CD14-positive monocyte (primary cell): Measurements from ENCODE around the gene ZRANB3. TPM values are rescaled to one million over a fixed set of nuclear protein-coding genes. Genes with fewer than 3 reads are reported as not detected.

Experiments
- DNase-seq, 3 donors: peaks; one replicate each; pipeline ENCODE4 v3.0.0-alpha.2; 2011 to 2022
- H2AFZ ChIP-seq: 2 replicates; pipeline ENCODE4 v1.6.0; 2012; ENCODE audit warnings: mild to moderate bottlenecking, low read depth, low read length, inconsistent platforms; ENCODE audit not compliant: insufficient read depth, poor library complexity, severe bottlenecking
- H3K27ac ChIP-seq, 2 donors: 1 replicate in 1 of 2; 2 replicates in 1 of 2; pipeline ENCODE4 v1.5.1; 2012 to 2013; ENCODE audit warnings: low read length in 2 of 2, control low read depth in 1 of 2, inconsistent platforms in 1 of 2, low read depth in 1 of 2, mild to moderate bottlenecking in 1 of 2
- H3K27me3 ChIP-seq, 2 donors: one replicate each; pipeline versions ENCODE4 v1.6.0 to v1.6.1; 2011 to 2013; ENCODE audit warnings: low read length in 2 of 2; ENCODE audit not compliant: control insufficient read depth in 2 of 2, insufficient read depth in 2 of 2
- H3K36me3 ChIP-seq, 2 donors: replicated peaks in 1 of 2; 1 replicate in 1 of 2; 2 replicates in 1 of 2; pipeline versions ENCODE4 v1.5.1 to v1.6.1; 2012 to 2013; ENCODE audit warnings: low read length in 2 of 2, control low read depth in 1 of 2, inconsistent platforms in 1 of 2, mild to moderate bottlenecking in 1 of 2; ENCODE audit not compliant: insufficient read depth in 2 of 2, control insufficient read depth in 1 of 2
- H3K4me1 ChIP-seq, 2 donors: 1 replicate in 1 of 2; 2 replicates in 1 of 2; pipeline versions ENCODE4 v1.5.1 to v1.6.1; 2012 to 2013; ENCODE audit warnings: low read length in 2 of 2, control low read depth in 1 of 2, inconsistent platforms in 1 of 2, mild to moderate bottlenecking in 1 of 2, moderate library complexity in 1 of 2; ENCODE audit not compliant: insufficient read depth in 2 of 2, control insufficient read depth in 1 of 2
- H3K4me2 ChIP-seq: replicated peaks from 2 replicates; pipeline ENCODE3; 2012; ENCODE audit warnings: low read length, moderate library complexity, mild to moderate bottlenecking; ENCODE audit not compliant: poor library complexity, severe bottlenecking; ENCODE audit errors: extremely low read depth
- H3K4me3 ChIP-seq, 3 experiments: fragments of 200-600 bp in 1 of 3; sonication (generic) in 1 of 3; replicated peaks in 1 of 3; 1 replicate in 2 of 3; 2 replicates in 1 of 3; pipeline ENCODE4 v1.5.1; 2011 to 2013; ENCODE audit warnings: low read length in 3 of 3, mild to moderate bottlenecking in 3 of 3, control low read depth in 2 of 3, low read depth in 2 of 3, inconsistent platforms in 1 of 3, moderate library complexity in 1 of 3
- H3K79me2 ChIP-seq: 2 replicates; pipeline ENCODE4 v1.6.0; 2012; ENCODE audit warnings: mild to moderate bottlenecking, control low read depth, inconsistent platforms, low read length, moderate library complexity; ENCODE audit not compliant: insufficient read depth
- H3K9ac ChIP-seq: 2 replicates; pipeline ENCODE4 v1.6.0; 2017; ENCODE audit warnings: low read length, mild to moderate bottlenecking; ENCODE audit not compliant: insufficient read depth, poor library complexity, severe bottlenecking
- H3K9me3 ChIP-seq, 2 donors: replicated peaks in 1 of 2; 1 replicate in 1 of 2; 2 replicates in 1 of 2; pipeline versions ENCODE4 v1.5.1 to v1.6.1; 2012 to 2013; ENCODE audit warnings: low read length in 2 of 2, control low read depth in 1 of 2; ENCODE audit not compliant: control insufficient read depth in 1 of 2, insufficient read depth in 1 of 2
- H4K20me1 ChIP-seq: 2 replicates; pipeline ENCODE4 v1.6.0; 2012; ENCODE audit warnings: mild to moderate bottlenecking, low read length, control low read depth, moderate library complexity; ENCODE audit not compliant: insufficient read depth
- H3K27ac Mint-ChIP-seq, 7 donors: one replicate each; pipeline ENCODE4 v1.8.0; 2020; ENCODE audit warnings: mild to moderate bottlenecking in 7 of 7, mixed read lengths in 7 of 7, moderate library complexity in 6 of 7, inconsistent platforms in 2 of 7
- H3K27me3 Mint-ChIP-seq, 3 donors: one replicate each; pipeline ENCODE4 v1.8.0; 2021 to 2022; ENCODE audit warnings: low read depth in 3 of 3, mild to moderate bottlenecking in 3 of 3, mixed read lengths in 3 of 3, moderate library complexity in 3 of 3, inconsistent platforms in 1 of 3
- H3K36me3 Mint-ChIP-seq, 2 donors: one replicate each; pipeline ENCODE4 v1.8.0; 2020; ENCODE audit warnings: mixed read lengths in 2 of 2, inconsistent platforms in 1 of 2, mild to moderate bottlenecking in 1 of 2
- H3K4me1 Mint-ChIP-seq: one replicate; pipeline ENCODE4 v1.8.0; 2020; ENCODE audit warnings: mild to moderate bottlenecking, mixed read lengths
- H3K4me3 Mint-ChIP-seq, 2 donors: one replicate each; pipeline ENCODE4 v1.8.0; 2020; ENCODE audit warnings: mild to moderate bottlenecking in 2 of 2, mixed read lengths in 2 of 2, moderate library complexity in 1 of 2
- H3K9me3 Mint-ChIP-seq, 7 donors: one replicate each; pipeline ENCODE4 v1.8.0; 2020 to 2022; ENCODE audit warnings: mixed read lengths in 7 of 7, mild to moderate bottlenecking in 6 of 7, moderate library complexity in 6 of 7, inconsistent platforms in 2 of 7
- WGBS: methylation state at CpG from one replicate; pipeline ENCODE4 v1.1.5; 2013; ENCODE audit warnings: missing lambda C conversion rate; ENCODE audit not compliant: insufficient coverage; 5-methylcytosine and 5-hydroxymethylcytosine counted together
- intact Hi-C, 2 donors: fragments of 100-400 bp; cut with micrococcal nuclease; formaldehyde crosslinking; loops; one replicate each; pipeline versions ENCODE4 v1.15.0 to v1.15.1; 2023
- polyA plus RNA-seq, 3 donors: library from polyadenylated mRNA; depleted of rRNA in 1 of 3; unstranded in 2 of 3; stranded (reverse) in 1 of 3; fragments of 300-500 nt in 2 of 3; fragments of >200 nt in 1 of 3; fragmentation: Illumina TruSeq in 2 of 3; gene quantifications; 1 replicate in 2 of 3; 2 replicates in 1 of 3; pipeline ENCODE4 v1.2.3, GENCODE V29; 2012 to 2021
- TF ChIP-seq, protein P1 (sequence below): fragments of 200-600 bp; IDR thresholded peaks from one replicate; pipeline ENCODE4 v1.8.0; 2022; ENCODE audit warnings: antibody characterized with exemption, mild to moderate bottlenecking

ZRANB3 gene
- polyA plus RNA-seq, 3 donors = 0.47 to 3.5 (median 0.64) TPM

DNA sequence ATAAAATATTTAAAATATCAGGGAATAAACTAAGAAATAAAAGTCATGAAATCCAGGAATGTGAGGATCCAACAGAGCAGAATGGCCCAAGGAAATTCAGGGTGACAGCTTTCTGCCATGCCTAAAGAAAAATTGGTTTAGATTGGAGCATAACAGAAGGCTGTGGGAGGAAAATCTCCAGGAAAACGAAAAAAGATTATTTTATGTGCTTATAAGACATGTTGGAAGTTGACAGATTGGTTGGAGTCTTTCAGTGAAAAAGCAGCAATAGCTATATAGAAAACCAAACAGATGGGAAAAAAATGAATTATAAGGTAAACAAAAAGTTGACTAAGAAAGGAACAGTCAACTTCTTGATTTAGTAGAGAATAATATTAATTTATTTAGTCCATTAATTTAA lies 203.9 kb downstream of the ZRANB3 start:
- DNase-seq = no peak
- peaks cover 0 to 3% of the 10 kb centered on the region in 2 donors for H3K9me3 ChIP-seq
- WGBS = no CpG with 5 or more reads among the region's 1 CpG

DNA sequence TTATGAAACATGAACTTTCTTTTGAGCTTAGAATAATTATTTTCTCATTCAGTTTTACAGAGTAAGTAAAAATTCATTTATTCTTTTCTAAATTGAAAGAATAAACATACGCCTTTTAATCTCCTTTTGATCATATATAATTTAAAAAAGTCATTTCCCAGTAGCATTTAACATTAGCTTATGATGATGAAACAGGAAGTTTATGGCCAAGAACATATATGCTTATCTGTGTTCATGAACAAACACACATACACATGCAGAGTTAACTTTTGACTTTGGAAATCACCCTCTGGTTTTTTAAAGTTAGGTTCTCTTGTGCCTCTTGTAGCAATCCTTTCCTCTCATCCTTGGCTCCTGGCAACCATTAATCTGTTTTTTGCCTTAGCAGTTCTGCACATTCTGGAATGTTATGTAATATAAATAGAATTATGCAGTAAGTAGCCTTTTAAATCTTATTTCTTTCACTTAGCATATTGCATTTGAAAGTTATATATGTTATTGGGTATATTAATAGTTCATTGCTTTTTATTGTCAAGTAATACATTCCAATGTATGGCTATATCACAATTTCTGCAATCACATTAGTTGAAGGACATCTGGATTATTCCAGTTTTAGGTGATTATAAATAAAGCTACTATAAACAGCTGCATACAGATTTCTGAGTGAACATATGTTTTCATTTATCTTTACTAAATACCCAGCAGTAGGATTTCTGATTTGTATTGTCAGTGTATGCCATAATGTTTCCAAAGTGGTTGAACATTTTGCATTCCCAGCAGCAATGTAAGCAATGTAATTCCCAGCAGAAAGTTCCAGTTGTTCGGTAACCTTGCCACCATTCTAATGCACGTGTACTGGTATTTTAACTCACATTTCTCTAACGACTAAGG lies 210.3 kb downstream of the ZRANB3 start:
- 84% methylated on average over 2 of the region's 4 CpGs for WGBS
- Histone ChIP-seq H3K4me2 (no peak overlapping the region), H3K4me3 (no peak overlapping the region), H3K27me3 (no peaks in the 10 kb centered on the region), H3K4me1 (no peaks in the 10 kb centered on the region), H3K27ac (no peak overlapping the region), H3K36me3 (no peaks in the 10 kb centered on the region), H3K79me2 (no peaks in the 10 kb centered on the region), H2AFZ (no peak overlapping the region), H4K20me1 (no peaks in the 10 kb centered on the region), H3K9ac (no peak overlapping the region), H3K9me3 (no peaks in the 10 kb centered on the region)
- no peak for DNase-seq
- Mint-ChIP-seq H3K4me3 (no peak overlapping the region), H3K9me3 (peaks cover 0 to 7% (median 4%) of the 10 kb centered on the region in 7 donors), H3K27me3 (no peaks in the 10 kb centered on the region), H3K27ac (no peak overlapping the region), H3K36me3 (no peaks in the 10 kb centered on the region), H3K4me1 (no peaks in the 10 kb centered on the region)
- TF ChIP-seq, protein P1, sequence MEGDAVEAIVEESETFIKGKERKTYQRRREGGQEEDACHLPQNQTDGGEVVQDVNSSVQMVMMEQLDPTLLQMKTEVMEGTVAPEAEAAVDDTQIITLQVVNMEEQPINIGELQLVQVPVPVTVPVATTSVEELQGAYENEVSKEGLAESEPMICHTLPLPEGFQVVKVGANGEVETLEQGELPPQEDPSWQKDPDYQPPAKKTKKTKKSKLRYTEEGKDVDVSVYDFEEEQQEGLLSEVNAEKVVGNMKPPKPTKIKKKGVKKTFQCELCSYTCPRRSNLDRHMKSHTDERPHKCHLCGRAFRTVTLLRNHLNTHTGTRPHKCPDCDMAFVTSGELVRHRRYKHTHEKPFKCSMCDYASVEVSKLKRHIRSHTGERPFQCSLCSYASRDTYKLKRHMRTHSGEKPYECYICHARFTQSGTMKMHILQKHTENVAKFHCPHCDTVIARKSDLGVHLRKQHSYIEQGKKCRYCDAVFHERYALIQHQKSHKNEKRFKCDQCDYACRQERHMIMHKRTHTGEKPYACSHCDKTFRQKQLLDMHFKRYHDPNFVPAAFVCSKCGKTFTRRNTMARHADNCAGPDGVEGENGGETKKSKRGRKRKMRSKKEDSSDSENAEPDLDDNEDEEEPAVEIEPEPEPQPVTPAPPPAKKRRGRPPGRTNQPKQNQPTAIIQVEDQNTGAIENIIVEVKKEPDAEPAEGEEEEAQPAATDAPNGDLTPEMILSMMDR = no peak
- intact Hi-C loops = no loop called here

More for the DNA sequence above, 203.9 kb downstream of the ZRANB3 start:
- Histone ChIP-seq H3K27me3 (no peaks in the 10 kb centered on the region), H3K4me1 (no peaks in the 10 kb centered on the region), H3K9ac (no peak overlapping the region), H3K27ac (no peak overlapping the region), H3K79me2 (no peaks in the 10 kb centered on the region), H3K4me2 (no peak overlapping the region), H3K4me3 (no peak overlapping the region), H2AFZ (no peak overlapping the region), H3K36me3 (no peaks in the 10 kb centered on the region), H4K20me1 (no peaks in the 10 kb centered on the region)
- Mint-ChIP-seq H3K4me3 (no peak overlapping the region), H3K27ac (no peak overlapping the region), H3K4me1 (no peaks in the 10 kb centered on the region), H3K27me3 (no peaks in the 10 kb centered on the region), H3K9me3 (peaks cover 9 to 21% (median 13%) of the 10 kb centered on the region in 7 donors), H3K36me3 (no peaks in the 10 kb centered on the region)
- TF ChIP-seq, protein P1 = no peak
- intact Hi-C loops = no loop called here
